NCI-H2107 (cell line): Measurements from ENCODE around the gene RCN1.
"Not testable (repeated sequence)": the region's sequence is repeated elsewhere in the genome, so short reads cannot be mapped to it uniquely, and the experiment has no call there.

ENCODE experiments used
- DNase-seq: peaks from one replicate; lab custom pipeline; 2025; lab: John Stamatoyannopoulos, UW

The RCN1 gene

GRCh38 chr11:32090545-32091370, at the start of gene RCN1:
TSS of gene RCN1 (plus strand) at chr11:32091074. CDS start at chr11:32091197, 123 bp downstream.
- DNase-seq, result no peak

GRCh38 chr11:32043737-32044136, 47.1 kb upstream of the RCN1 start:
- no peak for DNase-seq

- DNase-seq, result no peak
Measured at GRCh38 chr11:32044158-32044863, 46.6 kb upstream of the RCN1 start.

GRCh38 chr11:32045456-32045855, 45.4 kb upstream of the RCN1 start:
- DNase-seq, result no peak

GRCh38 chr11:32050264-32050663, 40.6 kb upstream of the RCN1 start:
- no peak for DNase-seq

GRCh38 chr11:32052215-32052614, 38.7 kb upstream of the RCN1 start:
- peak; percentile 10 for DNase-seq

- DNase-seq, result no peak
Measured at GRCh38 chr11:32053151-32053888, 37.6 kb upstream of the RCN1 start.

GRCh38 chr11:32055861-32056260, 35.0 kb upstream of the RCN1 start:
- DNase-seq, result no peak

- no peak for DNase-seq
Measured at GRCh38 chr11:32056438-32056837, 34.4 kb upstream of the RCN1 start.

GRCh38 chr11:32059686-32060462, 31.0 kb upstream of the RCN1 start:
- DNase-seq, result no peak

GRCh38 chr11:32062540-32062939, 28.3 kb upstream of the RCN1 start:
- no peak for DNase-seq

- not testable (repeated sequence) for DNase-seq
Measured at GRCh38 chr11:32063031-32063430, 27.8 kb upstream of the RCN1 start.

- no peak for DNase-seq
Measured at GRCh38 chr11:32065865-32066629, 24.8 kb upstream of the RCN1 start.

GRCh38 chr11:32068134-32068870, 22.6 kb upstream of the RCN1 start:
- no peak for DNase-seq

- no peak for DNase-seq
Measured at GRCh38 chr11:32069361-32070058, 21.4 kb upstream of the RCN1 start.

- no peak for DNase-seq
Measured at GRCh38 chr11:32070692-32071091, 20.2 kb upstream of the RCN1 start.

- no peak for DNase-seq
Measured at GRCh38 chr11:32071811-32072210, 19.1 kb upstream of the RCN1 start.

- no peak for DNase-seq
Measured at GRCh38 chr11:32072872-32073643, 17.8 kb upstream of the RCN1 start.

- no peak for DNase-seq
Measured at GRCh38 chr11:32073644-32074026, 17.2 kb upstream of the RCN1 start.
